Measurements from ENCODE around the gene TMEM201.

- TF ChIP-seq SREBF2 (CRISPR knock-in tag; IDR thresholded peaks at IDR 0.05), result no peak
- TF ChIP-seq KAT7 (CRISPR knock-in tag; IDR thresholded peaks at IDR 0.05; ENCODE audit: borderline replicate concordance), result no peak
Observed at GRCh38 chr1:9590945-9591668, 2.4 kb downstream of the TMEM201 start.

All from K562 (cell line).